Fibroblast of the aortic adventitia (primary cell): ENCODE results near the gene PAM. TPM values are rescaled to one million over a fixed set of nuclear protein-coding genes. Genes with fewer than 3 reads are reported as not detected.
"Not testable (repeated sequence)": the region's sequence is repeated elsewhere in the genome, so short reads cannot be mapped to it uniquely, and the experiment has no call there.

Experiments used
- DNase-seq: peaks from one replicate; pipeline ENCODE4 v3.0.0-alpha.2; 2010; ENCODE audit warnings: low read depth
- H3K4me3 ChIP-seq: 2 replicates; pipeline ENCODE4 v1.5.1; 2011; ENCODE audit warnings: low read depth, mild to moderate bottlenecking, control low read depth, low read length, moderate library complexity
- CTCF ChIP-seq: IDR thresholded peaks from 2 replicates; pipeline ENCODE4 v1.5.1; 2011; ENCODE audit warnings: mild to moderate bottlenecking, low read length, control low read depth, inconsistent platforms; ENCODE audit not compliant: insufficient read depth
- total RNA-seq: library from RNA; depleted of rRNA; stranded (reverse); fragments of >200 nt; gene quantifications from 2 replicates; pipeline ENCODE4 v1.2.3, GENCODE V29; 2012; ENCODE audit warnings: low replicate concordance

The PAM gene
- total RNA-seq, 1 donor: 528 TPM

- no peak for TF ChIP-seq CTCF
- DNase-seq: no peak
- H3K4me3 ChIP-seq: no peak overlapping the region
Observed at GRCh38 chr5:103037673-103038455, 282.8 kb downstream of the PAM start.

- TF ChIP-seq CTCF: peak; percentile 52
- DNase-seq: peak; percentile 80
- H3K4me3 ChIP-seq: no peak overlapping the region
Observed at GRCh38 chr5:103041071-103041676, 286.1 kb downstream of the PAM start.

GRCh38 chr5:103046706-103047105 lies 291.6 kb downstream of the PAM start:
- DNase-seq, H3K4me3 ChIP-seq: not testable (repeated sequence)

- DNase-seq: peak; percentile 27
- H3K4me3 ChIP-seq: no peak overlapping the region
- no peak for TF ChIP-seq CTCF
Observed at GRCh38 chr5:103057208-103058130, 302.4 kb downstream of the PAM start.

- no peak overlapping the region for H3K4me3 ChIP-seq
- no peak for TF ChIP-seq CTCF
- no peak for DNase-seq
Observed at GRCh38 chr5:103059525-103059924, 304.4 kb downstream of the PAM start.

GRCh38 chr5:103060424-103060954 lies 305.4 kb downstream of the PAM start:
- DNase-seq: no peak

More at GRCh38 chr5:103060424-103060954, 305.4 kb downstream of the PAM start:
- no peak overlapping the region for H3K4me3 ChIP-seq
- no peak for TF ChIP-seq CTCF
